Hepatocyte (in vitro differentiated cells): ENCODE results near the gene RANBP3L.

Experiments
- CTCF ChIP-seq: fragments of 200-600 bp; sonication (generic); IDR thresholded peaks from 2 replicates; pipeline ENCODE4 v1.5.1; 2016; ENCODE audit warnings: antibody characterized with exemption, mild to moderate bottlenecking; ENCODE audit not compliant: poor library complexity
- EZH2 ChIP-seq: fragments of 200-600 bp; sonication (generic); IDR thresholded peaks from 2 replicates; pipeline ENCODE4 v1.6.1; 2016; ENCODE audit warnings: antibody characterized with exemption, mild to moderate bottlenecking, borderline replicate concordance

- TF ChIP-seq CTCF = no peak
- TF ChIP-seq EZH2 = no peak
Observed at GRCh38 chr5:36273809-36274526, 27.7 kb downstream of the RANBP3L start.
